HepG2 (cell line): ENCODE data around the gene SIM1. TPM values are rescaled to one million over a fixed set of nuclear protein-coding genes. Genes with fewer than 3 reads are reported as not detected.

ENCODE experiments used
- ATAC-seq: fragments of 200-7000 bp; cut with Tn5 transposase; 3 replicates; pipeline ENCODE4 v1.9.1; 2020; ENCODE audit warnings: mild to moderate bottlenecking, moderate library complexity
- BruUV-seq: library from RNA; stranded (reverse); fragments of 400-500 nt; replicated peaks from 2 replicates; lab custom pipeline; 2021; lab: Mats Ljungman, UMichigan
- CTCF ChIA-PET: fragments of 300-600 bp; formaldehyde crosslinking; extraction: SDS; loops from one replicate; lab custom pipeline; 2021; ENCODE audit warnings: low total read pairs, inconsistent platforms, low intra/inter-chr PET ratio; lab: Yijun Ruan, JAX
- POLR2A ChIA-PET: fragments of 350-600 bp; sonication (Branson Sonifier 250); formaldehyde crosslinking; loops from one replicate; lab custom pipeline; 2020; ENCODE audit warnings: antibody characterized with exemption, inconsistent platforms; lab: Yijun Ruan, JAX
- DNase-seq: peaks from one replicate; pipeline ENCODE4 v3.0.0-alpha.2; 2015; ENCODE audit warnings: low spot score
- FAIRE-seq: peaks from 3 replicates; lab custom pipeline; 2011; peaks lifted over from hg19 to GRCh38; lab: Jason Lieb, UNC
- H2AFZ ChIP-seq: one replicate; pipeline ENCODE4 v1.6.1; 2011; ENCODE audit warnings: low read length, inconsistent platforms
- H3K27ac ChIP-seq: fragments of 300-600 bp; 3 replicates; pipeline ENCODE4 v1.8.0; 2011; ENCODE audit warnings: mixed run types, mild to moderate bottlenecking, mixed read lengths, low read length, inconsistent platforms; ENCODE audit not compliant: insufficient read depth; ENCODE audit errors: extremely low read length
- H3K27me3 ChIP-seq, 2 experiments: fragments of 200-600 bp in 1 of 2; 2 replicates in 1 of 2; 3 replicates in 1 of 2; pipeline versions ENCODE4 v1.6.0 to v1.8.0; 2011; ENCODE audit warnings: low read length in 2 of 2, mild to moderate bottlenecking in 2 of 2, moderate library complexity in 2 of 2, inconsistent platforms in 1 of 2; ENCODE audit not compliant: insufficient read depth in 2 of 2, control insufficient read depth in 1 of 2
- H3K36me3 ChIP-seq, 2 experiments: fragments of 200-600 bp in 1 of 2; replicated peaks in 1 of 2; 2 replicates in 1 of 2; 3 replicates in 1 of 2; pipeline versions ENCODE4 v1.5.1 to v1.8.0; 2011; ENCODE audit warnings: low read length in 2 of 2, inconsistent platforms in 1 of 2; ENCODE audit not compliant: insufficient read depth in 2 of 2, control insufficient read depth in 1 of 2
- H3K4me1 ChIP-seq: 2 replicates; pipeline ENCODE4 v1.5.1; 2012; ENCODE audit warnings: low read length, inconsistent platforms; ENCODE audit not compliant: insufficient read depth
- H3K4me2 ChIP-seq: 2 replicates; pipeline ENCODE4 v1.6.0; 2011; ENCODE audit warnings: low read depth, low read length, inconsistent platforms
- H3K4me3 ChIP-seq, 3 experiments: fragments of 200-600 bp in 1 of 3; sonication (generic), shearing (Covaris generic) in 1 of 3; replicated peaks in 1 of 3; 2 replicates each; pipeline ENCODE4 v1.5.1; 2011 to 2016; ENCODE audit warnings: low read length in 3 of 3, inconsistent platforms in 2 of 3, low read depth in 2 of 3, mild to moderate bottlenecking in 2 of 3, control low read depth in 1 of 3, mixed read lengths in 1 of 3; ENCODE audit not compliant: insufficient read depth in 1 of 3
- H3K79me2 ChIP-seq: one replicate; pipeline ENCODE4 v1.6.1; 2011; ENCODE audit warnings: low read length, inconsistent platforms; ENCODE audit not compliant: insufficient read depth
- H3K9ac ChIP-seq: 2 replicates; pipeline ENCODE4 v1.6.0; 2011; ENCODE audit warnings: mild to moderate bottlenecking, low read depth, low read length, inconsistent platforms; ENCODE audit not compliant: insufficient read depth
- H3K9me3 ChIP-seq: 2 replicates; pipeline ENCODE4 v1.5.1; 2012; ENCODE audit warnings: mild to moderate bottlenecking, low read length
- H4K20me1 ChIP-seq: 2 replicates; pipeline ENCODE4 v1.6.0; 2011; ENCODE audit warnings: inconsistent platforms, mild to moderate bottlenecking, low read length, moderate library complexity; ENCODE audit not compliant: insufficient read depth
- ATM ChIP-seq: fragments of 450-650 bp; IDR thresholded peaks from 2 replicates; pipeline ENCODE4 v1.7.1; 2017; ENCODE audit warnings: mild to moderate bottlenecking, borderline replicate concordance
- BHLHE40 ChIP-seq: IDR thresholded peaks from 2 replicates; pipeline ENCODE4 v1.6.1; 2011; ENCODE audit warnings: low read length, improper control_type of control experiment
- CBX2 ChIP-seq, 2 experiments: fragments of 200-600 bp in 1 of 2; sonication (generic); formaldehyde crosslinking in 1 of 2; IDR thresholded peaks; 2 replicates each; pipeline versions ENCODE4 v1.7.0 to v1.8.1; 2018 to 2022; ENCODE audit warnings: low read depth in 2 of 2, low read length in 1 of 2, mild to moderate bottlenecking in 1 of 2, missing genetic modification reagents in 1 of 2
- KDM6A ChIP-seq: IDR thresholded peaks from 2 replicates; pipeline ENCODE4 v1.6.1; 2016; ENCODE audit warnings: low read depth
- NFKB2 ChIP-seq: sonication (generic); formaldehyde crosslinking; IDR thresholded peaks from 2 replicates; pipeline ENCODE4 v1.4.0; 2020; ENCODE audit warnings: missing genetic modification reagents, borderline replicate concordance
- PRMT3 ChIP-seq: sonication (generic); formaldehyde crosslinking; IDR thresholded peaks from 2 replicates; pipeline ENCODE4 v1.8.1; 2022; ENCODE audit warnings: low read depth, mild to moderate bottlenecking, moderate library complexity, missing genetic modification reagents, borderline replicate concordance
- TAF1 ChIP-seq: sonication (generic); formaldehyde crosslinking; IDR thresholded peaks from 2 replicates; pipeline ENCODE4 v1.4.0; 2020; ENCODE audit warnings: missing genetic modification reagents
- ZNF160 ChIP-seq: sonication (generic); formaldehyde crosslinking; IDR thresholded peaks from 2 replicates; pipeline ENCODE4 v1.8.0; 2022; ENCODE audit warnings: mild to moderate bottlenecking, inconsistent platforms, missing genetic modification reagents
- ZNF329 ChIP-seq: sonication (generic); formaldehyde crosslinking; IDR thresholded peaks from 2 replicates; pipeline ENCODE4 v1.9.0; 2021; ENCODE audit warnings: low read depth, mild to moderate bottlenecking, missing genetic modification reagents
- ZNF33A ChIP-seq: sonication (generic); formaldehyde crosslinking; IDR thresholded peaks from 2 replicates; pipeline ENCODE4 v1.5.1; 2020; ENCODE audit warnings: missing genetic modification reagents, mild to moderate bottlenecking, moderate library complexity, borderline replicate concordance
- WGBS: methylation state at CpG from one replicate; pipeline ENCODE4 v1.1.6; 2017; ENCODE audit warnings: low lambda C conversion rate; 5-methylcytosine and 5-hydroxymethylcytosine counted together
- in situ Hi-C: cut with HindIII; loops from 2 replicates; pipeline ENCODE4 v1.10.0; 2017; ENCODE audit warnings: low pct_unique_long_range_greater_than_20kb; ENCODE audit not compliant: extremely low pct_ligation_motif_present
- intact Hi-C: fragments of 100-400 bp; cut with micrococcal nuclease; formaldehyde crosslinking; loops from one replicate; pipeline ENCODE4 v1.10.0; 2022; ENCODE audit not compliant: unreplicated experiment
- polyA plus RNA-seq, 8 experiments: library from polyadenylated mRNA; depleted of rRNA in 3 of 8; stranded (reverse) in 7 of 8; unstranded in 1 of 8; fragments of >200 nt; fragmentation: Illumina TruSeq in 4 of 8; extraction: Trizol in 4 of 8; gene quantifications; 2 replicates each; pipeline versions ENCODE4 v1.2.1 to v1.2.3, GENCODE V29; 2011 to 2016; ENCODE audit warnings: low read depth in 4 of 8, missing spikeins in 1 of 8, mixed read lengths in 1 of 8; ENCODE audit not compliant: insufficient read depth in 1 of 8
- total RNA-seq, 5 experiments: library from RNA; depleted of rRNA; stranded (reverse); fragments of >200 nt; fragmentation: Illumina TruSeq; extraction: Trizol; gene quantifications; 2 replicates each; pipeline ENCODE4 v1.2.3, GENCODE V29; 2016; ENCODE audit warnings: low read depth in 1 of 5
- TF ChIP-seq, protein P1 (sequence below): sonication (generic); formaldehyde crosslinking; IDR thresholded peaks from 2 replicates; pipeline ENCODE4 v1.5.0; 2020; ENCODE audit warnings: mild to moderate bottlenecking, missing genetic modification reagents
- TF ChIP-seq, protein P2 (sequence below): sonication (generic); formaldehyde crosslinking; IDR thresholded peaks from 2 replicates; pipeline ENCODE4 v1.5.0; 2020; ENCODE audit warnings: missing genetic modification reagents
- TF ChIP-seq, protein P3 (sequence below): sonication (generic); formaldehyde crosslinking; conservative IDR thresholded peaks from 2 replicates; pipeline ENCODE4 v1.4.0; 2020; ENCODE audit warnings: missing genetic modification reagents

Gene SIM1
- total and polyA plus RNA-seq, 2 of the 13 experiments (the other 11 are each of a cell fraction or from before 2014, with no cell fraction given) = not detected

DNA sequence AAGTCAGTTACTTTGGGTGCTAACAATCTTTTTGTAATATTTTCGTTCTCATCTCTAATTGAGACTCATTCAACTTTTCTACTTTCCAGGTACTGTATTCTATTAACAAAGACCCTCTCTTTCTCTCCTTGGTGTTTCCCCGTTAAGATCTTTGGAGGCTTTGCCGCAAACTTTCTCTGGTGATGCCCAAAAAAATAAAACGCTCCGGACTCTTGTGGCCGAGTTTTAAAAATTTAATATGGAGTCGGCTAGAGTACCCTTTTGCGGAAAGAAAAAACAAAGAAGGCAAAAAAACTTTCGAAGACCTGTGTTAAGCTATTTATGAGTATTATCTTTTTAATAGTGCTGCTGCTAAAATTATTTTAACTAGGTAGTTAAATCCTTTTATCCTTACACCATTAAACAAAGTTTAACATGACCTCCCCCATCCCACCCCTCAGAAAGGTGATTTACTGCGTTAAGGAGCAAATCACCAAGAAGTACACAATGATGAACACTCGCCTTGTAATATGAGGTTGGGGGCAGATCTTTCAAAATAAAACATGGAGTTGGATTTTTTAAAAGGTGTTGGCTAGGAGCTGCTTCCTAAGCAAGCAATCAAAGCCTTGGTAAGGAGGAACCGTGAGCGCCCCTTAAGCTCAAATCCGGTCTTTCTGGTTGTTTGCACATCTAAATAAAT is 10.0 kb downstream of the SIM1 start:
- 41% methylated on average over 14 of the region's 14 CpGs for WGBS

DNA sequence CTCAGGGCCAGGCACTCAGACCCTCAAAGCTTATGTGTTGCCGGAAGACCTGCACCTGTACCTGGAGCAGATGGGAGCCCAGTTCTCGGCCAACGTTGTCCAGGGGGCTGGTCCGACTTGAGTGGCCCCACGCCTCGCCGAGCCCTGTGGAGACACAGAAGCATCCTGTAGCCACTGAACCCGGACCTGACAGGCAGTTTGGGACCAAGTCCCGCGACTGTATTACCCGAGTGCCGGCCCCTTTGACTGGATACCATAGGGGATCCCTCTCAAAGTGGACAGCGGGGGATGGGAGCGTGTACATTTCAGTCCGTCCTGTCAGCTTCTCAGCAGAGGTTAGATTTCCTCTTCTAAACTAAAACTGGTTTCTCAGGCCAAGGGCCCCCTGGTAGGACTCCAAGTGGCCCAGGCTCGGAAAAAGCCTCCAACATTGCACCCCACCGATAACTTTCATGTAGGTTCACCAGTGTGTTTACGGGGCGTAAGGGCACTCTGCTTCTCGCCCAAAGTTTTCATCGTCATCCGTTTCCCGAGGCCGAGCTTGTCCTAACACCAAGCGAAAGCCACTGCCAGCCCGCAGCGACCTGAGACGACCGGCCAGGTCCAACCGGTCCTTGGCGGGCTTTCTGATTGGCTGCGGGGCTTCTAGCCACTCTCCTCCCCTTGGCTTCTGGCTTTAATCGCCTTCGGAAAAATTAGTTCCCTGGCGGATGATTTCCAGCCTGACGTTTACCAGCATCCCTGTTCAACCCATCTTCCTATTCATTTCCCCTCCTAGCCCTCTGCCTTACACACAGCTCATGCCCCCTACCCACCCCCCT is 10.8 kb downstream of the SIM1 start:
- H3K36me3 ChIP-seq = no peaks in the 10 kb centered on the region
- POLR2A ChIA-PET = no interaction called here
- intact Hi-C loops (no loop called here), in situ Hi-C loops (no loop called here)
- H4K20me1 ChIP-seq = peaks cover 2% of the 10 kb centered on the region; the same call in 1 of the 2 replicates
- DNase-seq = no peak
- H3K9me3 ChIP-seq = no peaks in the 10 kb centered on the region
- H3K4me1 ChIP-seq = no peaks in the 10 kb centered on the region
- TF ChIP-seq BHLHE40 (no peak), ATM (no peak), ZNF329 (CRISPR knock-in tag) (no peak), NFKB2 (CRISPR knock-in tag) (no peak), ZNF160 (CRISPR knock-in tag) (no peak)
- TF ChIP-seq, protein P1, sequence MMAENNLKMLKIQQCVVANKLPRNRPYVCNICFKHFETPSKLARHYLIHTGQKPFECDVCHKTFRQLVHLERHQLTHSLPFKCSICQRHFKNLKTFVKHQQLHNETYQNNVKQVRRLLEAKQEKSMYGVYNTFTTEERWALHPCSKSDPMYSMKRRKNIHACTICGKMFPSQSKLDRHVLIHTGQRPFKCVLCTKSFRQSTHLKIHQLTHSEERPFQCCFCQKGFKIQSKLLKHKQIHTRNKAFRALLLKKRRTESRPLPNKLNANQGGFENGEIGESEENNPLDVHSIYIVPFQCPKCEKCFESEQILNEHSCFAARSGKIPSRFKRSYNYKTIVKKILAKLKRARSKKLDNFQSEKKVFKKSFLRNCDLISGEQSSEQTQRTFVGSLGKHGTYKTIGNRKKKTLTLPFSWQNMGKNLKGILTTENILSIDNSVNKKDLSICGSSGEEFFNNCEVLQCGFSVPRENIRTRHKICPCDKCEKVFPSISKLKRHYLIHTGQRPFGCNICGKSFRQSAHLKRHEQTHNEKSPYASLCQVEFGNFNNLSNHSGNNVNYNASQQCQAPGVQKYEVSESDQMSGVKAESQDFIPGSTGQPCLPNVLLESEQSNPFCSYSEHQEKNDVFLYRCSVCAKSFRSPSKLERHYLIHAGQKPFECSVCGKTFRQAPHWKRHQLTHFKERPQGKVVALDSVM (CRISPR knock-in tag) = no peak
- TF ChIP-seq, protein P2, sequence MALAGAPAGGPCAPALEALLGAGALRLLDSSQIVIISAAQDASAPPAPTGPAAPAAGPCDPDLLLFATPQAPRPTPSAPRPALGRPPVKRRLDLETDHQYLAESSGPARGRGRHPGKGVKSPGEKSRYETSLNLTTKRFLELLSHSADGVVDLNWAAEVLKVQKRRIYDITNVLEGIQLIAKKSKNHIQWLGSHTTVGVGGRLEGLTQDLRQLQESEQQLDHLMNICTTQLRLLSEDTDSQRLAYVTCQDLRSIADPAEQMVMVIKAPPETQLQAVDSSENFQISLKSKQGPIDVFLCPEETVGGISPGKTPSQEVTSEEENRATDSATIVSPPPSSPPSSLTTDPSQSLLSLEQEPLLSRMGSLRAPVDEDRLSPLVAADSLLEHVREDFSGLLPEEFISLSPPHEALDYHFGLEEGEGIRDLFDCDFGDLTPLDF (CRISPR knock-in tag) = no peak
- TF ChIP-seq, protein P3, sequence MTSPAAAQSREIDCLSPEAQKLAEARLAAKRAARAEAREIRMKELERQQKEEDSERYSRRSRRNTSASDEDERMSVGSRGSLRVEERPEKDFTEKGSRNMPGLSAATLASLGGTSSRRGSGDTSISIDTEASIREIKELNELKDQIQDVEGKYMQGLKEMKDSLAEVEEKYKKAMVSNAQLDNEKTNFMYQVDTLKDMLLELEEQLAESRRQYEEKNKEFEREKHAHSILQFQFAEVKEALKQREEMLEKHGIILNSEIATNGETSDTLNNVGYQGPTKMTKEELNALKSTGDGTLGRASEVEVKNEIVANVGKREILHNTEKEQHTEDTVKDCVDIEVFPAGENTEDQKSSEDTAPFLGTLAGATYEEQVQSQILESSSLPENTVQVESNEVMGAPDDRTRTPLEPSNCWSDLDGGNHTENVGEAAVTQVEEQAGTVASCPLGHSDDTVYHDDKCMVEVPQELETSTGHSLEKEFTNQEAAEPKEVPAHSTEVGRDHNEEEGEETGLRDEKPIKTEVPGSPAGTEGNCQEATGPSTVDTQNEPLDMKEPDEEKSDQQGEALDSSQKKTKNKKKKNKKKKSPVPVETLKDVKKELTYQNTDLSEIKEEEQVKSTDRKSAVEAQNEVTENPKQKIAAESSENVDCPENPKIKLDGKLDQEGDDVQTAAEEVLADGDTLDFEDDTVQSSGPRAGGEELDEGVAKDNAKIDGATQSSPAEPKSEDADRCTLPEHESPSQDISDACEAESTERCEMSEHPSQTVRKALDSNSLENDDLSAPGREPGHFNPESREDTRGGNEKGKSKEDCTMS (CRISPR knock-in tag) = no peak
- TF ChIP-seq, all 625 proteins: peak for 0
- Histone ChIP-seq H2AFZ (no peak overlapping the region), H3K79me2 (no peaks in the 10 kb centered on the region), H3K27me3 (peaks cover 15 to 44% of the 10 kb centered on the region in 2 experiments), H3K27ac (no peak overlapping the region), H3K4me3 (no peak overlapping the region), H3K9ac (no peak overlapping the region), H3K4me2 (no peak overlapping the region)
- WGBS = 40% methylated on average over 20 of the region's 36 CpGs
- ATAC-seq (no peak), FAIRE-seq (no peak)
- BruUV-seq = no TSS peak
- CTCF ChIA-PET = no interaction called here

More for the DNA sequence above, 10.0 kb downstream of the SIM1 start:
- H3K27ac ChIP-seq = no peak overlapping the region
- TF ChIP-seq ZNF33A (CRISPR knock-in tag) (no peak), CBX2 (IDR thresholded peaks at IDR 0.05; ENCODE audit: low read depth, low read length) (0 out of 2 replicates have a peak, but pooled peaks have one; percentile 42), CBX2 (CRISPR knock-in tag; IDR thresholded peaks at IDR 0.05; ENCODE audit: low read depth) (no peak), KDM6A (CRISPR knock-in tag) (no peak), PRMT3 (no peak), TAF1 (CRISPR knock-in tag) (no peak)
- TF ChIP-seq, all 625 proteins: peak for 1
- H3K27me3 ChIP-seq = peaks cover 15 to 48% of the 10 kb centered on the region in 2 experiments
- H3K9ac ChIP-seq = no peak overlapping the region
- ATAC-seq (no peak), FAIRE-seq (no peak), DNase-seq (no peak)
- in situ Hi-C loops (no loop called here), intact Hi-C loops (no loop called here)
- no peak overlapping the region for H2AFZ ChIP-seq
- H3K4me2 ChIP-seq = no peak overlapping the region
- ChIA-PET POLR2A (no interaction called here), CTCF (no interaction called here)
- no peaks in the 10 kb centered on the region for H3K9me3 ChIP-seq
- H4K20me1 ChIP-seq = peaks cover 2% of the 10 kb centered on the region; the same call in 1 of the 2 replicates
- H3K4me3 ChIP-seq = no peak overlapping the region
- no peaks in the 10 kb centered on the region for H3K36me3 ChIP-seq
- H3K4me1 ChIP-seq = no peaks in the 10 kb centered on the region
- no peaks in the 10 kb centered on the region for H3K79me2 ChIP-seq
- BruUV-seq = no TSS peak
